Progenitor cell of endocrine pancreas (in vitro differentiated cells): ENCODE results near the gene CASKIN1. TPM values are rescaled to one million over a fixed set of nuclear protein-coding genes. Genes with fewer than 3 reads are reported as not detected.

Experiments used
- DNase-seq: peaks from one replicate; pipeline ENCODE4 v3.0.0; 2021; ENCODE audit warnings: low spot score; ENCODE audit not compliant: unreplicated experiment
- H3K27ac Mint-ChIP-seq: 2 replicates; pipeline ENCODE4 v1.8.0; 2021; ENCODE audit warnings: mild to moderate bottlenecking, moderate library complexity, mixed read lengths
- H3K27me3 Mint-ChIP-seq: 2 replicates; pipeline ENCODE4 v1.8.0; 2021; ENCODE audit warnings: mixed read lengths
- H3K36me3 Mint-ChIP-seq: 2 replicates; pipeline ENCODE4 v1.8.0; 2022; ENCODE audit warnings: mixed read lengths; ENCODE audit not compliant: insufficient read depth
- H3K4me1 Mint-ChIP-seq: 2 replicates; pipeline ENCODE4 v1.8.0; 2021; ENCODE audit warnings: low read depth, mixed read lengths
- H3K4me3 Mint-ChIP-seq: 2 replicates; pipeline ENCODE4 v1.8.0; 2021; ENCODE audit warnings: low read depth, mild to moderate bottlenecking, moderate library complexity, mixed read lengths
- H3K9me3 Mint-ChIP-seq: 2 replicates; pipeline ENCODE4 v1.8.0; 2021; ENCODE audit warnings: low read depth, mixed read lengths
- total RNA-seq: library from RNA; stranded (reverse); gene quantifications from 2 replicates; pipeline ENCODE4 v1.2.1, GENCODE V29; 2021
- TF ChIP-seq, protein P1 (sequence below): fragments of 200-600 bp; sonication (generic); IDR thresholded peaks from one replicate; pipeline ENCODE4 v1.5.0; 2021; ENCODE audit warnings: antibody characterized with exemption, mild to moderate bottlenecking; ENCODE audit not compliant: unreplicated experiment

Gene CASKIN1
- total RNA-seq, 1 donor from 2014 or later, result 13.1 TPM

DNA sequence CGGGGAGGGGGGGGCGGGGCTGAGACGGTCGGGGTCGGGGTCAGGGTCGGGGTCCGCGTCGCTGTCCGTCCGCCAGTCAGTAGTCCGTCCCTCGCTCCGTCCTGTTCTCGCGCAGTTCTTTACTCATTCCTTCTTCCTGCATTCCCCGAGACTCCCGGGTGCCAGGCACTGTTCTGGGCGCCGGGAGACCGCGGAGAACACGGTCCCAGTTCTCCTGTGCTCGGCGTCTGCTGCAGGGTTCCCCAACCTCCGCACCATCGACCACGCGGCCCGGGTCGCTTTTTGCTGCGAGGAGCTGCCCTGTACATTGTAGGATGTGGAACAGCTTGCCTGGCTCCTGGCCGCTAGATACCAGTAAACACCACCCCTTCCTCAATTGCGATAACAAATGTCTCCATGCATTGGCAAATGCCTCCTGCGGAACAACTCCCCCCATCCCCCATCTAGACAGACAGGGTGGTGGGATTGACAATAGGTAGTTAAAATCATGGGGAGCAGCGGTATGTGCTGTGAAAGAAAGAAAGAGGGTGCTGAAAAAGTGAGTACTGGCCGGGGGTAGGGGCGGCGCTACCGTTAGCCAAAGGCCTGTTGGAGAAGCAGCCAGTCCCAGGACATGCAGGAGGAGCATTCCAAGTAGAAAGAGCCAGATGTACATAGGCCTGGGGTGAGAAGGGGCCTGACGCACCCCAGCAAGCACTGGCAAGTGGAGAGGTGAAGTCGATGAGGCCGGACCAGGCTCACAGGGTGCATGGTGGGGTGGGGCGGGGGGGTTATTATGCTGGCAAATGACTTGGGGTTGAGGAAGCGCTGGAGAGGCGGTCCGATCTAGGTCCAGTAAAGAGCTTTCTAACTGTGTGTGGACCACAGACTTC is 40.2 kb downstream of the CASKIN1 start:
- H3K9me3 Mint-ChIP-seq, result no peaks in the 10 kb centered on the region
- no peak for DNase-seq
- H3K36me3 Mint-ChIP-seq, result peaks cover 3% of the 10 kb centered on the region
- H3K4me1 Mint-ChIP-seq, result peaks cover 41% of the 10 kb centered on the region
- peak overlapping the region; percentile 95 for H3K27ac Mint-ChIP-seq
- H3K4me3 Mint-ChIP-seq, result peak overlapping the region; percentile 97
- TF ChIP-seq, protein P1, sequence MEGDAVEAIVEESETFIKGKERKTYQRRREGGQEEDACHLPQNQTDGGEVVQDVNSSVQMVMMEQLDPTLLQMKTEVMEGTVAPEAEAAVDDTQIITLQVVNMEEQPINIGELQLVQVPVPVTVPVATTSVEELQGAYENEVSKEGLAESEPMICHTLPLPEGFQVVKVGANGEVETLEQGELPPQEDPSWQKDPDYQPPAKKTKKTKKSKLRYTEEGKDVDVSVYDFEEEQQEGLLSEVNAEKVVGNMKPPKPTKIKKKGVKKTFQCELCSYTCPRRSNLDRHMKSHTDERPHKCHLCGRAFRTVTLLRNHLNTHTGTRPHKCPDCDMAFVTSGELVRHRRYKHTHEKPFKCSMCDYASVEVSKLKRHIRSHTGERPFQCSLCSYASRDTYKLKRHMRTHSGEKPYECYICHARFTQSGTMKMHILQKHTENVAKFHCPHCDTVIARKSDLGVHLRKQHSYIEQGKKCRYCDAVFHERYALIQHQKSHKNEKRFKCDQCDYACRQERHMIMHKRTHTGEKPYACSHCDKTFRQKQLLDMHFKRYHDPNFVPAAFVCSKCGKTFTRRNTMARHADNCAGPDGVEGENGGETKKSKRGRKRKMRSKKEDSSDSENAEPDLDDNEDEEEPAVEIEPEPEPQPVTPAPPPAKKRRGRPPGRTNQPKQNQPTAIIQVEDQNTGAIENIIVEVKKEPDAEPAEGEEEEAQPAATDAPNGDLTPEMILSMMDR, result no peak
- H3K27me3 Mint-ChIP-seq, result no peaks in the 10 kb centered on the region

DNA sequence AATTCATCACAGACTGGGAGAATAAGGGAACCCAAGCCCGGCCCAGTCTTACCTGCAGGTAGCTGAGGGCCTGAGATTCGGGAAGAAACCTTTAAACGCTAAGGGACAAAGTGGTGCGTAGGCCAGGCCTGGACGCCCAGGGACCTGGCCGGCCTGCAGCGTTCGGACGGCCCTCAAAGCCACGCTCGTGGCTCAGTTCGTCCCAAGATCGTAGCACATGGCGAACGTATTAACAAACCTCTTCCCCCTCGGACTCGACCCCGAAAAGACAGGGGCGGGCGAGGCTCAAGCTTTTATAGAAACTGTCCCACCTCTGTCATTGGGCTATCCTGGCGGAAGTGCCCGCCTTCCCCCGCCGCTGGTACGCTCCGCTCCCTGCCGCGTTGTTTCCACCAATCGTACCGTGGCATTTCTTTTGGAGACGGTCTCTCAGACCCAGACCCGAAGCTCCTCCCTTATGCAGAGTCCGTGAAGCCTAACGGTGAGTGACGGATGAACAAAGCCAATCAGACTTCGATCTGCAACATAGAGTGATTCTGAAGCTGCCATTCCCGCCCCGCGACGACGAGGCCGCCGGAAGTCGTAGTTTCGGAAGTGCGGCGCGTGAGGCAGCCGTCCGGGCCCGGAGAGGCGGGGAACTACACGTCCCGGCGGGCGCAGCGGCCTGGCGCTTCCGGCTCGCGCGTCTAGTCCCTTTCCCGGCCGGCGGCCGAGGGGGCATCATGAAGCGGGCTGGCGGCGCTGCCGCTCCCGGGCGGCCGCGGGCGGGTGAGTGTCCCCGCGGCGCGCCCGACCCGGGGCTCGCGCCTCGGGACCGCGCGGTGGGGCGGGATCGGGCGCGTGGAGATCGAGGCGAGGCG is 41.1 kb downstream of the CASKIN1 start, which contains the start of gene TRAF7:
Gene TRAF7, plus strand, starts transcription at position 692 of the 860 bp plus-strand sequence. CDS start 8,139 bp downstream, outside the sequence.
- peak; percentile 97 for DNase-seq
- Mint-ChIP-seq H3K27ac (peak within 1 kb of the TSS; percentile 95), H3K4me3 (peak within 1 kb of the TSS; percentile 97), H3K36me3 (peaks cover 5% of the 10 kb centered on the region), H3K4me1 (peaks cover 47% of the 10 kb centered on the region), H3K9me3 (no peaks in the 10 kb centered on the region), H3K27me3 (no peaks in the 10 kb centered on the region)
- TF ChIP-seq, protein P1, result no peak

DNA sequence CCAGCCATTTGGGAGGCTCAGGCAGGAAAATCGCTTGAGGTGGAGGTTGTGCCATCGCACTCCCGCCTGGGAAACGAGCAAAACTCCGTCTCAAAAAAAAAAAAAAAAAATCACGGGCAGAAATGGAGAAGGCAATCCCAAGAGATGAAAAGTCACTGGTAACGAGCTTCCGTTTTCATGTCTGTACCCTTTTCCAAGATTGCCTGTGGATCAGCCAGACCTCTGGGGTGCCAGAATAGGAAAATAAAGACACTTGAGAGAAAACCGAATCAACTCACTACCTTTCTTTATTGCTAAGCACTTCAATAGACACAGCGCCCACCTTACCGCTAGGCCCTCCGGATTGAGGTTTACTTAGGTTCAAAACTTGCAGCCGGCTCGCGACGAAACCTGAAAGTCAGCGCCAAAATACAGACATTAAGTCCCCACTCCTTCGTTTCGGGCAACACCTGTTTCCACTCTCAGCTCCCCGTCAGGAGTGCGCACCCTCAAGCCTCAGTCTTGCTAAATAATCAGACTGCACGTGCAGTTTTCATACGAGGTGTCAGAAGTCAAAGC is 41.8 kb downstream of the CASKIN1 start:
- TF ChIP-seq, protein P1, result no peak

GRCh38 chr16:2152695-2153506 is 43.5 kb downstream of the CASKIN1 start:
- Mint-ChIP-seq H3K4me1 (peaks cover 50% of the 10 kb centered on the region), H3K27me3 (no peaks in the 10 kb centered on the region), H3K4me3 (peak overlapping the region; percentile 92), H3K36me3 (peaks cover 5% of the 10 kb centered on the region), H3K9me3 (no peaks in the 10 kb centered on the region), H3K27ac (peak overlapping the region; percentile 74)
- TF ChIP-seq, protein P1, result no peak
- no peak for DNase-seq

More for the DNA sequence above, 41.8 kb downstream of the CASKIN1 start:
- Mint-ChIP-seq H3K36me3 (peaks cover 5% of the 10 kb centered on the region), H3K27ac (peak overlapping the region; percentile 93), H3K4me3 (peak overlapping the region; percentile 92), H3K9me3 (no peaks in the 10 kb centered on the region), H3K27me3 (no peaks in the 10 kb centered on the region), H3K4me1 (peaks cover 52% of the 10 kb centered on the region)
- DNase-seq, result no peak
